Mesothelial cell of epicardium (in vitro differentiated cells): ENCODE measurements around the gene DBNDD2. TPM values are rescaled to one million over a fixed set of nuclear protein-coding genes. Genes with fewer than 3 reads are reported as not detected.

Experiments
- DNase-seq, 2 experiments: peaks; one replicate each; pipeline ENCODE4 v3.0.0; 2021; ENCODE audit warnings: low spot score in 2 of 2; ENCODE audit not compliant: unreplicated experiment in 2 of 2
- H3K27ac Mint-ChIP-seq: 2 replicates; pipeline ENCODE4 v1.8.0; 2021; ENCODE audit warnings: mixed read lengths
- H3K27me3 Mint-ChIP-seq: 2 replicates; pipeline ENCODE4 v1.8.0; 2021; ENCODE audit warnings: low read depth, mixed read lengths
- H3K36me3 Mint-ChIP-seq: 2 replicates; pipeline ENCODE4 v1.8.0; 2021; ENCODE audit warnings: mixed read lengths
- H3K4me1 Mint-ChIP-seq: 2 replicates; pipeline ENCODE4 v1.8.0; 2021; ENCODE audit warnings: mixed read lengths
- H3K4me3 Mint-ChIP-seq: 2 replicates; pipeline ENCODE4 v1.8.0; 2021; ENCODE audit warnings: mild to moderate bottlenecking, moderate library complexity, mixed read lengths
- H3K9me3 Mint-ChIP-seq: 2 replicates; pipeline ENCODE4 v1.8.0; 2021; ENCODE audit warnings: mixed read lengths
- CTCF ChIP-seq: fragments of 200-600 bp; sonication (generic); IDR thresholded peaks from one replicate; pipeline ENCODE4 v1.5.0; 2021; ENCODE audit warnings: antibody characterized with exemption; ENCODE audit not compliant: unreplicated experiment
- total RNA-seq: library from RNA; stranded (reverse); gene quantifications from 3 replicates; pipeline ENCODE4 v1.2.1, GENCODE V29; 2021

Gene DBNDD2
- total RNA-seq, 1 donor from 2014 or later, result 10.5 TPM

GRCh38 chr20:45363611-45364492 is 44.2 kb upstream of the DBNDD2 start:
- peak overlapping the region; percentile 100 for H3K27ac Mint-ChIP-seq
- no peaks in the 10 kb centered on the region for H3K9me3 Mint-ChIP-seq
- H3K4me3 Mint-ChIP-seq, result peak overlapping the region; percentile 99
- peaks cover 27% of the 10 kb centered on the region for H3K4me1 Mint-ChIP-seq
- no peaks in the 10 kb centered on the region for H3K27me3 Mint-ChIP-seq
- TF ChIP-seq CTCF, result no peak
- no peak for DNase-seq
- peaks cover 17% of the 10 kb centered on the region for H3K36me3 Mint-ChIP-seq

GRCh38 chr20:45365444-45365970 is 42.6 kb upstream of the DBNDD2 start:
- Mint-ChIP-seq H3K36me3 (peaks cover 18% of the 10 kb centered on the region), H3K27ac (no peak overlapping the region), H3K9me3 (no peaks in the 10 kb centered on the region), H3K4me3 (peak overlapping the region; percentile 2), H3K27me3 (no peaks in the 10 kb centered on the region), H3K4me1 (peaks cover 20% of the 10 kb centered on the region)
- no peak for DNase-seq
- no peak for TF ChIP-seq CTCF

GRCh38 chr20:45366192-45366591 is 41.9 kb upstream of the DBNDD2 start:
- Mint-ChIP-seq H3K27me3 (no peaks in the 10 kb centered on the region), H3K9me3 (no peaks in the 10 kb centered on the region), H3K27ac (no peak overlapping the region), H3K4me3 (no peak overlapping the region), H3K4me1 (peaks cover 20% of the 10 kb centered on the region), H3K36me3 (peaks cover 18% of the 10 kb centered on the region)
- no peak for DNase-seq
- TF ChIP-seq CTCF, result no peak

- peaks cover 20% of the 10 kb centered on the region for H3K4me1 Mint-ChIP-seq
- no peaks in the 10 kb centered on the region for H3K27me3 Mint-ChIP-seq
- no peaks in the 10 kb centered on the region for H3K9me3 Mint-ChIP-seq
- H3K27ac Mint-ChIP-seq, result no peak overlapping the region
- no peak overlapping the region for H3K4me3 Mint-ChIP-seq
- DNase-seq, result no peak
- peaks cover 18% of the 10 kb centered on the region for H3K36me3 Mint-ChIP-seq
- no peak for TF ChIP-seq CTCF
Measured at GRCh38 chr20:45366631-45367030, 41.5 kb upstream of the DBNDD2 start.

GRCh38 chr20:45367126-45367525 is 41.0 kb upstream of the DBNDD2 start:
- Mint-ChIP-seq H3K27me3 (no peaks in the 10 kb centered on the region), H3K27ac (no peak overlapping the region), H3K36me3 (peaks cover 18% of the 10 kb centered on the region), H3K9me3 (no peaks in the 10 kb centered on the region), H3K4me1 (peaks cover 20% of the 10 kb centered on the region), H3K4me3 (no peak overlapping the region)
- TF ChIP-seq CTCF, result no peak
- no peak for DNase-seq
